GM21619 (cell line): ENCODE results near the gene SLC9C2.
"Not testable (repeated sequence)": the region's sequence is repeated elsewhere in the genome, so short reads cannot be mapped to it uniquely, and the experiment has no call there.

ENCODE experiments used
- ATAC-seq: cut with Tn5 transposase; IDR thresholded peaks from one replicate; pipeline ENCODE4 v1.9.1; 2021; ENCODE audit not compliant: unreplicated experiment

SLC9C2 gene

GRCh38 chr1:173489929-173490328, 112.9 kb downstream of the SLC9C2 start:
- ATAC-seq, result no peak

GRCh38 chr1:173489149-173489600, 113.7 kb downstream of the SLC9C2 start:
- no peak for ATAC-seq

- ATAC-seq, result no peak
Measured at GRCh38 chr1:173488001-173488400, 114.9 kb downstream of the SLC9C2 start.

- no peak for ATAC-seq
Measured at GRCh38 chr1:173485401-173485800, 117.5 kb downstream of the SLC9C2 start.

GRCh38 chr1:173484276-173484675, 118.6 kb downstream of the SLC9C2 start:
- ATAC-seq, result no peak

GRCh38 chr1:173482683-173483082, 120.2 kb downstream of the SLC9C2 start:
- ATAC-seq, result no peak

- no peak for ATAC-seq
Measured at GRCh38 chr1:173481195-173481772, 121.6 kb downstream of the SLC9C2 start.

- ATAC-seq, result no peak
Measured at GRCh38 chr1:173479649-173480048, 123.2 kb downstream of the SLC9C2 start.

GRCh38 chr1:173478094-173478674, 124.7 kb downstream of the SLC9C2 start:
- no peak for ATAC-seq

GRCh38 chr1:173477286-173478093, 125.4 kb downstream of the SLC9C2 start, which contains the start of gene PRDX6:
PRDX6 (plus strand) TSS chr1:173477335; CDS start chr1:173477398, 63 bp downstream.
- peak; percentile 56 for ATAC-seq

GRCh38 chr1:173476665-173477285, 126.1 kb downstream of the SLC9C2 start:
- peak; percentile 94 for ATAC-seq

GRCh38 chr1:173476197-173476664, 126.6 kb downstream of the SLC9C2 start:
- ATAC-seq, result no peak

GRCh38 chr1:173475564-173476196, 127.2 kb downstream of the SLC9C2 start:
- no peak for ATAC-seq

GRCh38 chr1:173474780-173475421, 128.0 kb downstream of the SLC9C2 start:
- not testable (repeated sequence) for ATAC-seq

GRCh38 chr1:173474097-173474779, 128.6 kb downstream of the SLC9C2 start:
- ATAC-seq, result no peak

- ATAC-seq, result no peak
Measured at GRCh38 chr1:173473599-173474011, 129.3 kb downstream of the SLC9C2 start.

- ATAC-seq, result no peak
Measured at GRCh38 chr1:173470608-173471007, 132.3 kb downstream of the SLC9C2 start.

GRCh38 chr1:173469656-173470055, 133.2 kb downstream of the SLC9C2 start:
- no peak for ATAC-seq

GRCh38 chr1:173467426-173467825, 135.4 kb downstream of the SLC9C2 start:
- ATAC-seq, result no peak

- not testable (repeated sequence) for ATAC-seq
Measured at GRCh38 chr1:173464185-173464584, 138.7 kb downstream of the SLC9C2 start.
